HCT116 (cell line): ENCODE data around the gene APP. TPM values are rescaled to one million over a fixed set of nuclear protein-coding genes. Genes with fewer than 3 reads are reported as not detected.

Experiments used
- ATAC-seq: fragments of 200-7000 bp; cut with Tn5 transposase; 2 replicates; pipeline ENCODE4 v1.9.1; 2020; ENCODE audit warnings: mild to moderate bottlenecking, moderate library complexity
- BruUV-seq: library from RNA; stranded (reverse); fragments of 400-500 nt; replicated peaks from 2 replicates; lab custom pipeline; 2021; lab: Mats Ljungman, UMichigan
- CTCF ChIA-PET: fragments of 300-600 bp; sonication (Branson Sonifier 250); formaldehyde crosslinking; loops from one replicate; lab custom pipeline; 2021; ENCODE audit warnings: antibody characterized with exemption; lab: Charles Lee
- POLR2A ChIA-PET: fragments of 300-600, 350-600 bp; sonication (Branson Sonifier 250); formaldehyde crosslinking; loops from one replicate; lab custom pipeline; 2021; ENCODE audit warnings: antibody characterized with exemption; lab: Charles Lee
- RAD21 ChIA-PET, 2 experiments: fragments of 300-600 bp; sonication (Branson Sonifier 250); formaldehyde crosslinking; loops; one replicate each; lab custom pipeline; 2023; ENCODE audit warnings: low total read pairs in 2 of 2; ENCODE audit not compliant: uncharacterized antibody in 2 of 2, unreplicated experiment in 2 of 2, low non-redundant PET in 1 of 2; lab: Charles Lee
- DNase-seq: peaks from one replicate; pipeline ENCODE4 v3.0.0-alpha.2; 2010; ENCODE audit warnings: low read depth, low spot score
- H2AFZ ChIP-seq: fragments of 200-600 bp; shearing (Covaris generic), sonication (generic); 2 replicates; pipeline ENCODE4 v1.6.1; 2017; ENCODE audit warnings: low read depth, mixed run types, mixed read lengths, antibody characterized with exemption, low read length; ENCODE audit not compliant: poor library complexity, severe bottlenecking
- H3K27ac ChIP-seq: 2 replicates; pipeline ENCODE4 v1.5.1; 2012; ENCODE audit warnings: low read depth, low read length
- H3K27me3 ChIP-seq: fragments of 200-600 bp; sonication (generic); 2 replicates; pipeline ENCODE4 v1.6.1; 2016; ENCODE audit warnings: mixed run types, low read length, mixed read lengths; ENCODE audit not compliant: insufficient read depth
- H3K36me3 ChIP-seq, 2 experiments: fragments of 200-500 bp in 1 of 2; fragments of 200-600 bp in 1 of 2; sonication (Bioruptor generic) in 1 of 2; sonication (generic) in 1 of 2; 2 replicates each; pipeline versions ENCODE4 v1.5.1 to v1.6.1; 2014 to 2016; ENCODE audit warnings: low read length in 2 of 2, inconsistent platforms in 1 of 2, mixed read lengths in 1 of 2, mixed run types in 1 of 2; ENCODE audit not compliant: insufficient read depth in 2 of 2, control insufficient read depth in 1 of 2
- H3K4me1 ChIP-seq, 2 experiments: fragments of 200-600 bp in 1 of 2; sonication (generic) in 1 of 2; 2 replicates each; pipeline versions ENCODE4 v1.5.1 to v1.6.1; 2012 to 2017; ENCODE audit warnings: low read length in 2 of 2, inconsistent platforms in 1 of 2, mild to moderate bottlenecking in 1 of 2, mixed read lengths in 1 of 2, mixed run types in 1 of 2, moderate library complexity in 1 of 2; ENCODE audit not compliant: insufficient read depth in 2 of 2, control insufficient read depth in 1 of 2
- H3K4me2 ChIP-seq: fragments of 200-600 bp; sonication (generic); 2 replicates; pipeline ENCODE4 v1.6.1; 2017; ENCODE audit warnings: mixed run types, low read length, mixed read lengths
- H3K4me3 ChIP-seq, 2 experiments: fragments of 200-600 bp in 1 of 2; sonication (generic) in 1 of 2; replicated peaks in 1 of 2; 2 replicates each; pipeline ENCODE4 v1.5.1; 2011 to 2016; ENCODE audit warnings: low read length in 2 of 2, control low read depth in 1 of 2, low read depth in 1 of 2, mild to moderate bottlenecking in 1 of 2, mixed read lengths in 1 of 2, mixed run types in 1 of 2
- H3K79me2 ChIP-seq: fragments of 200-600 bp; sonication (generic); 2 replicates; pipeline ENCODE4 v1.6.1; 2017; ENCODE audit warnings: mild to moderate bottlenecking, mixed run types, low read length, moderate library complexity, mixed read lengths; ENCODE audit not compliant: insufficient read depth
- H3K9ac ChIP-seq: fragments of 200-600 bp; sonication (generic); 2 replicates; pipeline ENCODE4 v1.6.1; 2016; ENCODE audit warnings: low read length, mixed read lengths
- H3K9me2 ChIP-seq: fragments of 200-600 bp; sonication (generic), shearing (Covaris generic); 2 replicates; pipeline ENCODE4 v1.6.1; 2017; ENCODE audit warnings: mixed run types, mild to moderate bottlenecking, moderate library complexity; ENCODE audit not compliant: insufficient read depth
- H3K9me3 ChIP-seq, 2 experiments: fragments of 200-500 bp in 1 of 2; fragments of 200-600 bp in 1 of 2; sonication (Bioruptor generic) in 1 of 2; sonication (generic) in 1 of 2; 2 replicates each; pipeline ENCODE4 v1.6.1; 2014 to 2017; ENCODE audit warnings: low read length in 2 of 2, mixed read lengths in 2 of 2, inconsistent platforms in 1 of 2, low read depth in 1 of 2, mild to moderate bottlenecking in 1 of 2, mixed run types in 1 of 2, moderate library complexity in 1 of 2; ENCODE audit not compliant: control insufficient read depth in 1 of 2, insufficient read depth in 1 of 2
- H4K20me1 ChIP-seq: fragments of 200-600 bp; sonication (generic), shearing (Covaris generic); 2 replicates; pipeline ENCODE4 v1.6.1; 2017; ENCODE audit warnings: mixed run types, mild to moderate bottlenecking, moderate library complexity; ENCODE audit not compliant: insufficient read depth
- EGR1 ChIP-seq: IDR thresholded peaks from 2 replicates; pipeline ENCODE4 v1.6.1; 2012; ENCODE audit warnings: low read depth
- EZH2phosphoT487 ChIP-seq: fragments of 200-600 bp; IDR thresholded peaks from 2 replicates; pipeline ENCODE4 v1.6.1; 2018; ENCODE audit warnings: antibody characterized with exemption, borderline replicate concordance
- FOSL1 ChIP-seq: IDR thresholded peaks from 2 replicates; pipeline ENCODE4 v1.6.1; 2012; ENCODE audit warnings: low read depth
- JUND ChIP-seq: IDR thresholded peaks from 2 replicates; pipeline ENCODE4 v1.6.1; 2012
- POLR2AphosphoS5 ChIP-seq: IDR thresholded peaks from 2 replicates; pipeline ENCODE4 v1.6.1; 2011; ENCODE audit warnings: mild to moderate bottlenecking, low read depth, low read length, moderate library complexity
- RAD21 ChIP-seq: IDR thresholded peaks from 2 replicates; pipeline ENCODE4 v1.6.1; 2012; ENCODE audit warnings: low read depth, mild to moderate bottlenecking
- SIN3A ChIP-seq: IDR thresholded peaks from 2 replicates; pipeline ENCODE4 v1.6.1; 2012; ENCODE audit warnings: low read depth
- SP1 ChIP-seq: IDR thresholded peaks from 2 replicates; pipeline ENCODE4 v1.6.1; 2012; ENCODE audit warnings: low read depth
- SRF ChIP-seq: IDR thresholded peaks from 2 replicates; pipeline ENCODE4 v1.6.1; 2012; ENCODE audit warnings: low read depth
- TCF7L2 ChIP-seq: IDR thresholded peaks from 2 replicates; pipeline ENCODE4 v1.7.0; 2011; ENCODE audit warnings: borderline replicate concordance, inconsistent platforms; ENCODE audit not compliant: insufficient read depth, insufficient read length; ENCODE audit errors: extremely low read depth
- ZFX ChIP-seq: fragments of 450-650 bp; IDR thresholded peaks from 2 replicates; pipeline ENCODE4 v1.6.1; 2017
- ZNF274 ChIP-seq: fragments of 200-500 bp; sonication (Bioruptor generic); IDR thresholded peaks from 2 replicates; pipeline ENCODE4 v1.6.1; 2014; ENCODE audit warnings: mild to moderate bottlenecking, low read depth, low read length, inconsistent platforms
- intact Hi-C: fragments of 100-400 bp; cut with micrococcal nuclease; formaldehyde crosslinking; loops from 2 replicates; pipeline ENCODE4 v1.10.0; 2022
- total RNA-seq: library from RNA; stranded (reverse); gene quantifications from one replicate; pipeline ENCODE4 v1.2.1, GENCODE V29; 2021; ENCODE audit not compliant: unreplicated experiment
- TF ChIP-seq, protein P1 (sequence below): IDR thresholded peaks from 2 replicates; pipeline ENCODE4 v1.6.1; 2012; ENCODE audit warnings: low read depth

APP gene
- total RNA-seq, 1 experiment from 2014 or later: 267 TPM

GRCh38 chr21:26085882-26086281 lies 84.7 kb downstream of the APP start:
- Histone ChIP-seq H3K9ac (no peak overlapping the region), H3K79me2 (peaks cover 93% of the 10 kb centered on the region), H2AFZ (no peak overlapping the region), H3K36me3 (no peaks in the 10 kb centered on the region; a peak in 2 of 4 replicates), H3K4me2 (no peak overlapping the region), H3K9me2 (no peaks in the 10 kb centered on the region), H3K4me1 (no peaks in the 10 kb centered on the region), H3K4me3 (no peak overlapping the region), H3K27ac (no peak overlapping the region), H4K20me1 (peaks cover 16% of the 10 kb centered on the region; the same call in 1 of the 2 replicates), H3K27me3 (no peaks in the 10 kb centered on the region), H3K9me3 (no peaks in the 10 kb centered on the region)
- ChIA-PET POLR2A (no interaction called here), RAD21 (no interaction called here), CTCF (no interaction called here)
- DNase-seq (no peak), ATAC-seq (no peak)
- no peak for TF ChIP-seq TCF7L2
- no peak for TF ChIP-seq EZH2phosphoT487
- TF ChIP-seq FOSL1: no peak
- TF ChIP-seq, protein P1, sequence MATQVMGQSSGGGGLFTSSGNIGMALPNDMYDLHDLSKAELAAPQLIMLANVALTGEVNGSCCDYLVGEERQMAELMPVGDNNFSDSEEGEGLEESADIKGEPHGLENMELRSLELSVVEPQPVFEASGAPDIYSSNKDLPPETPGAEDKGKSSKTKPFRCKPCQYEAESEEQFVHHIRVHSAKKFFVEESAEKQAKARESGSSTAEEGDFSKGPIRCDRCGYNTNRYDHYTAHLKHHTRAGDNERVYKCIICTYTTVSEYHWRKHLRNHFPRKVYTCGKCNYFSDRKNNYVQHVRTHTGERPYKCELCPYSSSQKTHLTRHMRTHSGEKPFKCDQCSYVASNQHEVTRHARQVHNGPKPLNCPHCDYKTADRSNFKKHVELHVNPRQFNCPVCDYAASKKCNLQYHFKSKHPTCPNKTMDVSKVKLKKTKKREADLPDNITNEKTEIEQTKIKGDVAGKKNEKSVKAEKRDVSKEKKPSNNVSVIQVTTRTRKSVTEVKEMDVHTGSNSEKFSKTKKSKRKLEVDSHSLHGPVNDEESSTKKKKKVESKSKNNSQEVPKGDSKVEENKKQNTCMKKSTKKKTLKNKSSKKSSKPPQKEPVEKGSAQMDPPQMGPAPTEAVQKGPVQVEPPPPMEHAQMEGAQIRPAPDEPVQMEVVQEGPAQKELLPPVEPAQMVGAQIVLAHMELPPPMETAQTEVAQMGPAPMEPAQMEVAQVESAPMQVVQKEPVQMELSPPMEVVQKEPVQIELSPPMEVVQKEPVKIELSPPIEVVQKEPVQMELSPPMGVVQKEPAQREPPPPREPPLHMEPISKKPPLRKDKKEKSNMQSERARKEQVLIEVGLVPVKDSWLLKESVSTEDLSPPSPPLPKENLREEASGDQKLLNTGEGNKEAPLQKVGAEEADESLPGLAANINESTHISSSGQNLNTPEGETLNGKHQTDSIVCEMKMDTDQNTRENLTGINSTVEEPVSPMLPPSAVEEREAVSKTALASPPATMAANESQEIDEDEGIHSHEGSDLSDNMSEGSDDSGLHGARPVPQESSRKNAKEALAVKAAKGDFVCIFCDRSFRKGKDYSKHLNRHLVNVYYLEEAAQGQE: no peak
- no peak for TF ChIP-seq ZFX
- no peak for TF ChIP-seq POLR2AphosphoS5
- no peak for TF ChIP-seq EGR1
- TF ChIP-seq SP1: no peak
- TF ChIP-seq JUND: no peak
- no peak for TF ChIP-seq ZNF274
- no peak for TF ChIP-seq SRF
- TF ChIP-seq SIN3A: no peak
- no peak for TF ChIP-seq RAD21
- BruUV-seq: no TSS peak
- intact Hi-C loops: no loop called here
